Measurements from ENCODE around the gene TCEA3.

Gene TCEA3

GRCh38 chr1:23423415-23424292 is 894 bp downstream of the TCEA3 start:
- no peak for TF ChIP-seq POLR2AphosphoS5 (IDR thresholded peaks at IDR 0.05; ENCODE audit: low read depth, low read length)
- TF ChIP-seq FOXP2 (optimal IDR thresholded peaks at IDR 0.05; ENCODE audit: borderline replicate concordance, extremely low read depth, extremely low read length, insufficient read depth), result no peak
- TF ChIP-seq REST (IDR thresholded peaks at IDR 0.05; ENCODE audit: insufficient read depth in 1 of 2, low read depth in 2 of 2, low read length in 2 of 2), result no peak
- no peak for TF ChIP-seq TAF1 (IDR thresholded peaks at IDR 0.05; ENCODE audit: borderline replicate concordance, insufficient read depth, low read length)
- TF ChIP-seq SIN3A (IDR thresholded peaks at IDR 0.05; ENCODE audit: borderline replicate concordance, insufficient read depth, low read length), result no peak

- TF ChIP-seq SIN3A (IDR thresholded peaks at IDR 0.05; ENCODE audit: borderline replicate concordance, insufficient read depth, low read length) (no peak), REST (IDR thresholded peaks at IDR 0.05; ENCODE audit: insufficient read depth in 1 of 2, low read depth in 2 of 2, low read length in 2 of 2) (no peak), FOXP2 (optimal IDR thresholded peaks at IDR 0.05; ENCODE audit: borderline replicate concordance, extremely low read depth, extremely low read length, insufficient read depth) (no peak), POLR2AphosphoS5 (IDR thresholded peaks at IDR 0.05; ENCODE audit: low read depth, low read length) (no peak), TAF1 (IDR thresholded peaks at IDR 0.05; ENCODE audit: borderline replicate concordance, insufficient read depth, low read length) (no peak)
Observed at GRCh38 chr1:23422941-23423340, 1.6 kb downstream of the TCEA3 start.

- TF ChIP-seq FOXP2 (optimal IDR thresholded peaks at IDR 0.05; ENCODE audit: borderline replicate concordance, extremely low read depth, extremely low read length, insufficient read depth) (no peak), POLR2AphosphoS5 (IDR thresholded peaks at IDR 0.05; ENCODE audit: low read depth, low read length) (peak; percentile 83)
Observed at GRCh38 chr1:23422241-23422877, 2.2 kb downstream of the TCEA3 start.

DNA sequence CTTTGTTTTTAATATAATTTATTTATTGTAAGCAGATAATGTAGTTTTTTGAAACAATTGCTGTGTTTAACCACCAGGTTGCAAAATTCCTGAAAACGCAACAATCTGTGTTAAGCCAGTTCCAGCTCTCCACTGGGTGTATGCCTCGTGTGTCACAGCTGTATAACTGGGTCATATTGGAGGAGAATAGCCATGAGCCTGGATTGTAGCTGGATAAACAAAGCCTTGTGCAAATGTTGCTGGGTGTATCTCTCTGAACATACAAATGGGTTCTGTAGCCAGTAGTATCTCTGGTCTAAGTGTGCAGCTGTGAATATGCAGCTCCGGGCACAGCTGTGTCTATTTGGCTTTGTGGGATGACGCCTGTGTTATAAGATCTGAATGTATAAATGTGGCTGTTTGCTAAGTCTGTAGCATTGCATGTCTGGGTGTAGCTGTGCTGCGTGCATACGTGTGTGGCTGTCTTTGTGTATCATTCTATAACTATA is 2.8 kb downstream of the TCEA3 start:
- TF ChIP-seq TAF1 (IDR thresholded peaks at IDR 0.05; ENCODE audit: borderline replicate concordance, insufficient read depth, low read length) (no peak), POLR2AphosphoS5 (IDR thresholded peaks at IDR 0.05; ENCODE audit: low read depth, low read length) (no peak), SIN3A (IDR thresholded peaks at IDR 0.05; ENCODE audit: borderline replicate concordance, insufficient read depth, low read length) (no peak), REST (IDR thresholded peaks at IDR 0.05; ENCODE audit: insufficient read depth in 1 of 2, low read depth in 2 of 2, low read length in 2 of 2) (no peak), FOXP2 (optimal IDR thresholded peaks at IDR 0.05; ENCODE audit: borderline replicate concordance, extremely low read depth, extremely low read length, insufficient read depth) (no peak)

GRCh38 chr1:23421343-23421742 is 3.2 kb downstream of the TCEA3 start:
- no peak for TF ChIP-seq REST (IDR thresholded peaks at IDR 0.05; ENCODE audit: insufficient read depth in 1 of 2, low read depth in 2 of 2, low read length in 2 of 2)
- no peak for TF ChIP-seq TAF1 (IDR thresholded peaks at IDR 0.05; ENCODE audit: borderline replicate concordance, insufficient read depth, low read length)
- no peak for TF ChIP-seq FOXP2 (optimal IDR thresholded peaks at IDR 0.05; ENCODE audit: borderline replicate concordance, extremely low read depth, extremely low read length, insufficient read depth)

Data from PFSK-1 (cell line).